GM19035 (cell line): ENCODE measurements around the gene IMP4.

Source experiments
- ATAC-seq: cut with Tn5 transposase; IDR thresholded peaks from one replicate; pipeline ENCODE4 v1.9.1; 2021; ENCODE audit not compliant: unreplicated experiment

IMP4 gene

DNA sequence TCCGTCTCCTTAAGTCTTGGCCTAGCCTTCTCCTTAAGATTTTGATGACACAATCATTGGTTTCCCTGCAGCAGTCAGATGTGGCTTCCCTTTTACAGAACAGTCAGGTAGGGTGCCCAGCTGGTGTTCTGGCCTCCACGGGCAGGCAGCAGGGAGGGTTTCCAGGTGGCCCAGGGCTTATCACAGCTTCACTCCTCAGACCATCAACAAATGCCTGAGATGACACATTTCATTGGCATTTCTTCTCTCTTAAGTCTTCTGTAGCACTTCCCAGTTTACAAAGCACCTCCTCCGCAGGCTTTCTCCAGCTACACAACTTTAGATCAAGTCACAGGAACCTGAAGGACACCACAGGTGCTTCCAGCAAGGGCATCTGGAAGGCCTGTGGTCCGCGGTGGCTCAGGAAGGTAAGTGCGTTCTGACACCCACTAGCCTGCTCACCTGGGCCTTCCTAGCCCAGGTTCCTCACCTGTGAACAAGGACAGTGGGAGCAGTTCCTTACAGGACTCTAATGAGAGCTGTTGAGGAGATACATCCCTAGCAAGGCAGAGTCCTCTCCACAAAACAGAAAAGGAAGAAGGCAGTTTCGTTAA, 50.7 kb downstream of the IMP4 start:
- no peak for ATAC-seq
